ENCODE measurements around the gene GPRC5A.
A peak's percentile ranks its signal among the peaks of the same experiment; 100 is the strongest.

GPRC5A gene

DNA sequence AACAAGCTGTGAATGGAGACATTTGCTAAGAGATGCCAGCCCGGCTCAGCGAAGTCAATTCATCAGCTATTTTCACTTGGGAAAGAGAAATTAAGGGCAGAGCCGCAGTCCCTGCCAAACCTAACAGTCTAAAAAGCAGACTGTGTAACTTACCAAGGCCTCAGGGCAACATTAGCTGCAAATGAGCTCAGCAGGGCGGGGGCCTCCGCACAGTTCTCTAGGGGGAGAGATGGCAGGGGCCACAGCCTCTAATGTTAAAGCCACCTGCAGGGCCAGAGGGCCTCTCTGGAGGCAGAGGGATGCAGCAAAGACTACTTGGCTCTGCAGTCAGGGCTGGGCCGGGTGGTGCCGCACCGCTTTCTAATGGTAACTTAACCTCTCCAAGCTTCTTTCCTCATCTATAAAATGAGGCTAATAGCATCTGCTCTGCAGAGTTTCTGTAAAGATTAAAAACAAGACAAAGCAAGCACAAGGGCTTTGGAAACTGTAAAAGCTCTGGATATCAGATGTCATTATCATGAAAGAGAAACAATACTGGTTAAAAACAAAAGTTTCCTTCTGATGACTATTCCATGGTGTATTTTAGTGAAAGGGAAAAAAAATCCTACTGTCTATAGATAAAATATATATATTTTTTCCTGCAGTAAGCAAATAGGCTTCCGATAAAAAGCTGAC lies 13.4 kb upstream of the GPRC5A start:
- peak overlapping the region; percentile 45; the same call in 1 of the 2 replicates for H3K27ac ChIP-seq
- TF ChIP-seq, protein P1, sequence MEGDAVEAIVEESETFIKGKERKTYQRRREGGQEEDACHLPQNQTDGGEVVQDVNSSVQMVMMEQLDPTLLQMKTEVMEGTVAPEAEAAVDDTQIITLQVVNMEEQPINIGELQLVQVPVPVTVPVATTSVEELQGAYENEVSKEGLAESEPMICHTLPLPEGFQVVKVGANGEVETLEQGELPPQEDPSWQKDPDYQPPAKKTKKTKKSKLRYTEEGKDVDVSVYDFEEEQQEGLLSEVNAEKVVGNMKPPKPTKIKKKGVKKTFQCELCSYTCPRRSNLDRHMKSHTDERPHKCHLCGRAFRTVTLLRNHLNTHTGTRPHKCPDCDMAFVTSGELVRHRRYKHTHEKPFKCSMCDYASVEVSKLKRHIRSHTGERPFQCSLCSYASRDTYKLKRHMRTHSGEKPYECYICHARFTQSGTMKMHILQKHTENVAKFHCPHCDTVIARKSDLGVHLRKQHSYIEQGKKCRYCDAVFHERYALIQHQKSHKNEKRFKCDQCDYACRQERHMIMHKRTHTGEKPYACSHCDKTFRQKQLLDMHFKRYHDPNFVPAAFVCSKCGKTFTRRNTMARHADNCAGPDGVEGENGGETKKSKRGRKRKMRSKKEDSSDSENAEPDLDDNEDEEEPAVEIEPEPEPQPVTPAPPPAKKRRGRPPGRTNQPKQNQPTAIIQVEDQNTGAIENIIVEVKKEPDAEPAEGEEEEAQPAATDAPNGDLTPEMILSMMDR (conservative IDR thresholded peaks at IDR 0.05), result no peak

GRCh38 chr12:12880537-12880936 lies 10.8 kb upstream of the GPRC5A start:
- no peak overlapping the region for H3K27ac ChIP-seq
- TF ChIP-seq, protein P1 (conservative IDR thresholded peaks at IDR 0.05), result no peak

GRCh38 chr12:12881151-12881909 lies 10.0 kb upstream of the GPRC5A start:
- no peak overlapping the region for H3K27ac ChIP-seq
- TF ChIP-seq, protein P1 (conservative IDR thresholded peaks at IDR 0.05), result no peak

GRCh38 chr12:12882288-12882687 lies 9.1 kb upstream of the GPRC5A start:
- TF ChIP-seq, protein P1 (conservative IDR thresholded peaks at IDR 0.05), result no peak
- peak overlapping the region; percentile 47 for H3K27ac ChIP-seq

DNA sequence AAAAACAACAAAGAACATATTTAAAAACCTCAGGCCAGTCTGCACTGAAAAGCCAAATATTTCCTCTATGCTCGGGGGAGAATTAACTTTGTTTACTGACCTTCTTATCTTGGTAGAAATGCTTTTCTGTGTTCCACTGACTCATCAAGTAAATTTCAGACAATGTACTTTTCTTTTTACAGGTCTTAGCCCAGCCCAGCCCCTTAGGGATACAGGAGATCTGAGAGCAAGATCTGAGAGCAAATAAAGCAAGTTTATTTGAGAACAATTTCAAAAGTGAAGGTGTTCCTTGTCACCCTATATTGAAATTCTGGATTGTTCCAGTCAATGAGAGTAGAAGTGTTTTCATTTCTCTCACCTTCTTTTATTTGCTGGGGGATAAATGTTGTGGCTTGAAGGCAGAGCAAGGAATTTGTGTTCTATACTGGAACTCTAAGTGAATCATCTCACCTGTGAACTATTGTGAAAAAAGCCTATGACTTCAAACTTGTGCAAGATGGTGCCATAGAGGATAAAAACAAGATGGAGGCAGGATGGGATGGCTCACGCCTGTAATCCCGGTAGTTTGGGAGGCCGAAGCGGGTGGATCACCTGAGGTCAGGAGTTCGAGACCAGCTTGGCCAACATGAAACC lies 7.9 kb upstream of the GPRC5A start:
- H3K27ac ChIP-seq, result peak overlapping the region; percentile 47
- TF ChIP-seq, protein P1 (conservative IDR thresholded peaks at IDR 0.05), result no peak

GRCh38 chr12:12885096-12885792 lies 6.1 kb upstream of the GPRC5A start:
- H3K27ac ChIP-seq, result no peak overlapping the region
- TF ChIP-seq, protein P1 (conservative IDR thresholded peaks at IDR 0.05), result no peak

DNA sequence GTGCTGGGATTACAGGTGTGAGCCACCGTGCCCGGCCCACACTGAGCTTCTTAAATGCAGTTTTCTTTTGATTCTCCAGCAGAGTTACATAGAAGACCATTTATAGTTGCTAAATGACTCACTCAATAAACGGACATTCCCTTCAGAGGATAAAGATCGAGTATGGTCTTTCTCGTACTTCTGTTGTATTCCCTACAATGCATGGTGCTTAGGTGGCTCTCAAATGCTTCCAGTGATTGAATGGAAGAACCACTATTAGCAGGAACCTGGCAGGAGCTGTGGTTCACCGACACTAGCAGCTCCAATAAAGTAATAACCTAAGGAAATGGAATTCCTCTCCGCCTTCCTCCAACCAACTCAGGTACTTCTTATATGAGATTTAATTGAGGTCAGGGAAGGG lies 3.9 kb upstream of the GPRC5A start:
- H3K27ac ChIP-seq, result no peak overlapping the region
- TF ChIP-seq, protein P1 (conservative IDR thresholded peaks at IDR 0.05), result no peak

Measured in VCaP (cell line).